Neural cell (in vitro differentiated cells): ENCODE results near the gene EYA4. TPM values are rescaled to one million over a fixed set of nuclear protein-coding genes. Genes with fewer than 3 reads are reported as not detected.

Source experiments
- H2AFZ ChIP-seq: fragments of 200-600, 300-800 bp; sonication (generic), shearing (Covaris generic); 2 replicates; pipeline ENCODE4 v1.6.0; 2014; ENCODE audit warnings: low read depth, mild to moderate bottlenecking, antibody characterized with exemption, low read length, moderate library complexity
- H3F3A ChIP-seq: fragments of 200-600 bp; shearing (Covaris generic); 2 replicates; pipeline ENCODE4 v1.6.1; 2016; ENCODE audit warnings: mild to moderate bottlenecking, moderate library complexity, mixed read lengths, antibody characterized with exemption, low read length; ENCODE audit not compliant: insufficient read depth, poor library complexity, severe bottlenecking
- H3K27ac ChIP-seq: fragments of 200-600, 300-800 bp; sonication (generic), shearing (Covaris generic); 2 replicates; pipeline ENCODE4 v1.5.1; 2014; ENCODE audit warnings: mild to moderate bottlenecking, low read length, moderate library complexity
- H3K27me3 ChIP-seq: fragments of 300-800, 200-600 bp; sonication (generic), shearing (Covaris generic); 2 replicates; pipeline ENCODE4 v1.6.0; 2014; ENCODE audit warnings: mild to moderate bottlenecking, low read depth, low read length, moderate library complexity; ENCODE audit not compliant: insufficient read depth
- H3K36me3 ChIP-seq: fragments of 300-800, 200-600 bp; sonication (generic), shearing (Covaris generic); 2 replicates; pipeline ENCODE4 v1.5.1; 2014; ENCODE audit warnings: mild to moderate bottlenecking, antibody characterized with exemption, low read length, moderate library complexity; ENCODE audit not compliant: insufficient read depth
- H3K4me2 ChIP-seq: fragments of 300-800, 200-600 bp; sonication (generic), shearing (Covaris generic); 2 replicates; pipeline ENCODE4 v1.6.0; 2014; ENCODE audit warnings: mild to moderate bottlenecking, low read length
- H3K4me3 ChIP-seq: fragments of 300-800, 200-600 bp; sonication (generic), shearing (Covaris generic); 2 replicates; pipeline ENCODE4 v1.5.1; 2014; ENCODE audit warnings: mild to moderate bottlenecking, low read length, moderate library complexity
- H3K79me2 ChIP-seq: fragments of 200-600 bp; shearing (Covaris generic); replicated peaks from 2 replicates; pipeline ENCODE4 v1.6.0; 2014; ENCODE audit warnings: mild to moderate bottlenecking, low read length, moderate library complexity; ENCODE audit not compliant: insufficient read depth
- H3K9ac ChIP-seq: fragments of 300-800, 200-600 bp; sonication (generic), shearing (Covaris generic); 2 replicates; pipeline ENCODE4 v1.6.1; 2016; ENCODE audit warnings: mild to moderate bottlenecking, low read length, mixed read lengths
- H3K9me2 ChIP-seq: fragments of 200-600 bp; shearing (Covaris generic); 2 replicates; pipeline ENCODE4 v1.6.1; 2016; ENCODE audit warnings: mild to moderate bottlenecking, low read length, mixed read lengths; ENCODE audit not compliant: insufficient read depth
- H3K9me3 ChIP-seq: fragments of 200-600, 300-800 bp; sonication (generic), shearing (Covaris generic); 2 replicates; pipeline ENCODE4 v1.6.1; 2016; ENCODE audit warnings: mild to moderate bottlenecking, mixed run types, low read length, moderate library complexity, mixed read lengths
- H4K20me1 ChIP-seq: fragments of 200-600 bp; shearing (Covaris generic); 2 replicates; pipeline ENCODE4 v1.6.1; 2016; ENCODE audit warnings: mild to moderate bottlenecking, mixed run types; ENCODE audit not compliant: insufficient read depth
- EP300 ChIP-seq: fragments of 450-650 bp; conservative IDR thresholded peaks from 2 replicates; pipeline ENCODE4 v1.6.1; 2014; ENCODE audit warnings: antibody characterized with exemption, mild to moderate bottlenecking, moderate library complexity; ENCODE audit not compliant: poor library complexity, severe bottlenecking
- EZH2 ChIP-seq: fragments of 200-600, 300-800 bp; shearing (Covaris generic), sonication (generic); IDR thresholded peaks from 2 replicates; pipeline ENCODE4 v1.6.1; 2014; ENCODE audit warnings: antibody characterized with exemption, low read length, borderline replicate concordance, mild to moderate bottlenecking; ENCODE audit not compliant: insufficient read depth, poor library complexity, severe bottlenecking
- MXI1 ChIP-seq: fragments of 450-650 bp; conservative IDR thresholded peaks from 2 replicates; pipeline ENCODE4 v1.6.1; 2014; ENCODE audit warnings: antibody characterized with exemption, mild to moderate bottlenecking; ENCODE audit not compliant: poor library complexity, severe bottlenecking
- POLR2AphosphoS5 ChIP-seq: IDR thresholded peaks from 2 replicates; pipeline ENCODE4 v1.6.1; 2012
- RAD21 ChIP-seq: fragments of 450-650 bp; conservative IDR thresholded peaks from 2 replicates; pipeline ENCODE4 v1.6.1; 2014; ENCODE audit warnings: antibody characterized with exemption, mild to moderate bottlenecking, moderate library complexity
- REST ChIP-seq: IDR thresholded peaks from 2 replicates; pipeline ENCODE4 v1.6.1; 2012; ENCODE audit warnings: borderline replicate concordance
- SMC3 ChIP-seq: fragments of 450-650 bp; conservative IDR thresholded peaks from 2 replicates; pipeline ENCODE4 v1.6.1; 2014; ENCODE audit warnings: antibody characterized with exemption, mild to moderate bottlenecking, moderate library complexity; ENCODE audit not compliant: poor library complexity
- TAF1 ChIP-seq: IDR thresholded peaks from 2 replicates; pipeline ENCODE4 v1.6.1; 2012; ENCODE audit warnings: low read depth
- polyA plus RNA-seq: library from polyadenylated mRNA; depleted of rRNA; stranded (reverse); fragments of >200 nt; gene quantifications from 2 replicates; pipeline ENCODE4 v1.2.3, GENCODE V29; 2014
- TF ChIP-seq, protein P1 (sequence below): fragments of 450-650 bp; IDR thresholded peaks from 2 replicates; pipeline ENCODE4 v1.5.1; 2014; ENCODE audit warnings: antibody characterized with exemption, mild to moderate bottlenecking, moderate library complexity; ENCODE audit not compliant: poor library complexity, severe bottlenecking

EYA4 gene
- polyA plus RNA-seq, 1 donor from 2014 or later = 2.6 TPM

- Histone ChIP-seq H2AFZ (no peak overlapping the region), H3K9ac (no peak overlapping the region)
- TF ChIP-seq, protein P1, sequence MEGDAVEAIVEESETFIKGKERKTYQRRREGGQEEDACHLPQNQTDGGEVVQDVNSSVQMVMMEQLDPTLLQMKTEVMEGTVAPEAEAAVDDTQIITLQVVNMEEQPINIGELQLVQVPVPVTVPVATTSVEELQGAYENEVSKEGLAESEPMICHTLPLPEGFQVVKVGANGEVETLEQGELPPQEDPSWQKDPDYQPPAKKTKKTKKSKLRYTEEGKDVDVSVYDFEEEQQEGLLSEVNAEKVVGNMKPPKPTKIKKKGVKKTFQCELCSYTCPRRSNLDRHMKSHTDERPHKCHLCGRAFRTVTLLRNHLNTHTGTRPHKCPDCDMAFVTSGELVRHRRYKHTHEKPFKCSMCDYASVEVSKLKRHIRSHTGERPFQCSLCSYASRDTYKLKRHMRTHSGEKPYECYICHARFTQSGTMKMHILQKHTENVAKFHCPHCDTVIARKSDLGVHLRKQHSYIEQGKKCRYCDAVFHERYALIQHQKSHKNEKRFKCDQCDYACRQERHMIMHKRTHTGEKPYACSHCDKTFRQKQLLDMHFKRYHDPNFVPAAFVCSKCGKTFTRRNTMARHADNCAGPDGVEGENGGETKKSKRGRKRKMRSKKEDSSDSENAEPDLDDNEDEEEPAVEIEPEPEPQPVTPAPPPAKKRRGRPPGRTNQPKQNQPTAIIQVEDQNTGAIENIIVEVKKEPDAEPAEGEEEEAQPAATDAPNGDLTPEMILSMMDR = no peak
- no peak for TF ChIP-seq EZH2
- TF ChIP-seq MXI1 = no peak
- no peak for TF ChIP-seq RAD21
- no peak for TF ChIP-seq EP300
- TF ChIP-seq SMC3 = no peak
- no peak for TF ChIP-seq REST
- no peak for TF ChIP-seq TAF1
- no peak for TF ChIP-seq POLR2AphosphoS5
Measured at GRCh38 chr6:133353061-133353460, 111.9 kb downstream of the EYA4 start.

DNA sequence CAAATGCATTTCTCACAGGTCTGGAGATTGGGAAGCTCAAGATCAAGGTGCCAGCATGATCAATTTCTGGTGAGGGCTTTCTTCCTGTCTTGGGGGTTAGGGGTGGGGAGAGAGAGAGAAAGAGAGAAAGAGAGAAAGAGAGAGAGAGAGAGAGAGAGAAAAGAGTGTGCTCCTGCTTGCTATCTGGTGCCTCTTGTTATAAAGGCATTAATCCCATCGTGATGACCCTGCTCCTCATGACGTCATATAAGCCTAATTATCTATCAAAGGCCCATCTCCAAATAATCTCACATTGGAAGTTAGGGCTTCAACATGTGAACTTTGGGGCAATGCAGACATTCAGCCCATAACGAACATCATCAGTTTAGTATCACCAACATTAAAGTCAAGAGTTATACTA, 114.8 kb downstream of the EYA4 start:
- Histone ChIP-seq H3K27me3 (no peaks in the 10 kb centered on the region), H3K27ac (no peak overlapping the region), H3K79me2 (no peaks in the 10 kb centered on the region), H3F3A (no peaks in the 10 kb centered on the region), H3K36me3 (no peaks in the 10 kb centered on the region), H3K4me3 (no peak overlapping the region), H2AFZ (no peak overlapping the region), H3K9ac (no peak overlapping the region), H3K9me3 (no peaks in the 10 kb centered on the region), H4K20me1 (no peaks in the 10 kb centered on the region), H3K4me2 (no peak overlapping the region), H3K9me2 (no peaks in the 10 kb centered on the region)
- TF ChIP-seq EP300 (no peak), SMC3 (no peak), TAF1 (no peak), REST (no peak), RAD21 (no peak), EZH2 (no peak), POLR2AphosphoS5 (no peak), MXI1 (no peak)
- TF ChIP-seq, protein P1 = no peak

More at GRCh38 chr6:133353061-133353460, 111.9 kb downstream of the EYA4 start:
- H4K20me1 ChIP-seq = no peaks in the 10 kb centered on the region
- H3K79me2 ChIP-seq = no peaks in the 10 kb centered on the region
- H3K4me3 ChIP-seq = no peak overlapping the region
- H3K27ac ChIP-seq = no peak overlapping the region
- no peaks in the 10 kb centered on the region for H3K9me2 ChIP-seq
- H3K9me3 ChIP-seq = no peaks in the 10 kb centered on the region
- H3F3A ChIP-seq = no peaks in the 10 kb centered on the region
- H3K27me3 ChIP-seq = no peaks in the 10 kb centered on the region
- no peak overlapping the region for H3K4me2 ChIP-seq
- H3K36me3 ChIP-seq = no peaks in the 10 kb centered on the region
